Measurements from ENCODE around the gene CD2AP.
"Not testable (repeated sequence)": the region's sequence is repeated elsewhere in the genome, so short reads cannot be mapped to it uniquely, and the experiment has no call there.

Gene CD2AP, protein sequence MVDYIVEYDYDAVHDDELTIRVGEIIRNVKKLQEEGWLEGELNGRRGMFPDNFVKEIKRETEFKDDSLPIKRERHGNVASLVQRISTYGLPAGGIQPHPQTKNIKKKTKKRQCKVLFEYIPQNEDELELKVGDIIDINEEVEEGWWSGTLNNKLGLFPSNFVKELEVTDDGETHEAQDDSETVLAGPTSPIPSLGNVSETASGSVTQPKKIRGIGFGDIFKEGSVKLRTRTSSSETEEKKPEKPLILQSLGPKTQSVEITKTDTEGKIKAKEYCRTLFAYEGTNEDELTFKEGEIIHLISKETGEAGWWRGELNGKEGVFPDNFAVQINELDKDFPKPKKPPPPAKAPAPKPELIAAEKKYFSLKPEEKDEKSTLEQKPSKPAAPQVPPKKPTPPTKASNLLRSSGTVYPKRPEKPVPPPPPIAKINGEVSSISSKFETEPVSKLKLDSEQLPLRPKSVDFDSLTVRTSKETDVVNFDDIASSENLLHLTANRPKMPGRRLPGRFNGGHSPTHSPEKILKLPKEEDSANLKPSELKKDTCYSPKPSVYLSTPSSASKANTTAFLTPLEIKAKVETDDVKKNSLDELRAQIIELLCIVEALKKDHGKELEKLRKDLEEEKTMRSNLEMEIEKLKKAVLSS

GRCh38 chr6:47477497-47478232 lies at the start of gene CD2AP:
TSS of gene CD2AP (plus strand) at chr6:47477789. CDS start at chr6:47478245, 456 bp downstream.
- DNase-seq: peak; percentile 86

GRCh38 chr6:47428288-47428687 lies 49.3 kb upstream of the CD2AP start:
- no peak for DNase-seq

DNA sequence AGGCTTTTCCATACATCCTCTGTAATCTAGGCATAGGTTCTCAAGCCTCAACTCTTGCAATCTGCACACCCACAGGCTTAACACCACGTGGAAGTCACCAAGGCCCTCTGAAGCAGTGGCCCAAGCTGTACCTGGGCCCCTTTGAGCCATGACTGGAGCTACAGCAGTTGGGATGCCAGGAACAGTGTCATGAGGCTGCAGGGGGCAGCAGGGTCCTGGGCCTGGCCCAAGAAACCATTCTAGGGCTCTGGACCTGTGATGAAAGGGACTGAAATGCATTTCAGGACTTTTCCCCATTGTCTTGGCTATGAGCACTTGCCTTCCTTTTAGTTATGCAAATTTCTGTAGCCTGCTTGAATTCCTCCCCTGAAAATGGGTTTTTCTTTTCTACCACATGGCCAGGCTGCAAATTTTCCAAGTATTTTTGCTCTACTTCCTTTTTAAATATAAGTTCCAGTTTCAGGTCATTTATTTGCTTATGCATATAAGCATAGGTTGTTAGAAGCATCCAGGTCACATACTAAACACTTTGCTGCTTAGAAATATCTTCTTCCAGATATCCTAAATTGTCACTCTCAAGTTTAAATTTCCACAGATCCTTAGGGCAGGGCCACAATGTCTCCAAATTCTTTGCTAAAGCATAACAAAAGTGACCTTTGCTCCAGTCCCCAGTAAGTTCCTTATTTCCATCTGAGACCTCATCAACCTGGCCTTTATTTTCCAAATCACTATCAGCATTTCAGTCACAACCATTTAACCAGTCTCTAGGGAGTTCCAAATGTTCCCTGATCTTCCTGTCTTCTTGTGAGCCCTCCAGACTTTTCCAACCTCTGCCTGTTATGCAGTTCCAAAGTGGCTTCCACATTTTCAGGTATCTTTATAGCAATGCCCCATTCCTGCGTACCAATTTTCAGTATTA lies 48.6 kb upstream of the CD2AP start:
- no peak for DNase-seq

- no peak for DNase-seq
Measured at GRCh38 chr6:47434372-47435253, 43.0 kb upstream of the CD2AP start.

DNA sequence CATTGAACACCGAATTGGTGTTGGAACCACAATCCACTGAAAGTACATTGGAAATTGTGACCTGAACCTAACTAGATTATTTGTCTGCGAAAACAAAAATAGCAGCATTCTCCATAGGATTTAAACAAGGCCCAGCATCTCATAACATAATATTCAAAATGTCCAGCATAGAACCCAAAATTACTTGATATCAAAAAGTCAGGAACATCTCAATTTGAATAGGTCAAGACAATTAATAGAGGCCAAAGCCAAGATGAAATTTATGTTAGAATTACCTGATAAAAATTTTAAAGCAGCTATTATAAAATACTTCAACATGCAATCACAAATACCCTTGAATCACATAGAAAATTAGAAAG lies 42.4 kb upstream of the CD2AP start:
- DNase-seq: no peak

- no peak for DNase-seq
Measured at GRCh38 chr6:47437592-47437991, 40.0 kb upstream of the CD2AP start.

DNA sequence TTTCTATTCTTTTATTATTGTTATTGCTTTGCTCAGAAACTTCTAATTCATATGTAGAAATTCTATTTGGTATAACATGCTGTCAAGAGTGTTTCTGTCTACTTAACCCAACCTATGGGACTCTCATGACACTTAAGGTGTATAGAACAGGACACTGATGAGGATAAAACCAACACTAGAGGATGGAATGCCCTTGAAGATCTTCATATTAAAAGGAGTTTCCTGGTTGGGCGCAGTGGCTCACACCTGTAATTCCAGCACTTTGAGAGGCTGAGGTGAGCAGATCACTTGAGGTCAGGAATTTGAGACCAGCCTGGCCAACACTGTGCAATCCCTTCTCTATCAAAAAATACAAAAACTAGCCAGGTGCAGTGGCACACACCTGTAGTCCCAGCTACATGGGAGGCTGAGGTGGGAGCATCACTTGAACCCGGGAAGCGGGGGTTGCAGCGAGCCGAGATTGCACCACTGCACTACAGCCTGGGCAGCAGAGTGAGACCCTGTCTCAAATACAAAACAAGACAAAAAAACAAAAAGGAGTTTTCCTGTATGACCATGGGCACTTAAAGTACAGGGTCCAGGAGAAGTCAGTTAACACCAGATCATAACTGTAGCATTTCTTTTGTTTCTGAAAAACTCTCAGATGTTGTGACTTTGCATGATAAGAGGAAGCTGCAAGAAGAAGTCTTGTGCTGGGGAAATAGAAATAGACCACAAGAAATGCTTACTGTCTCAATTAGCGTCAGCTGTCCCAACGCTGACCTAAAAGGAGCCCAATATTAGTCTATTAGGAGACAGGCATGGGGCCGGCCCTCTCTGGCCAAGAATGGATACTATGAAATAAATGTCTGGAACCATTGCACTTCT lies 38.9 kb upstream of the CD2AP start:
- DNase-seq: no peak

DNA sequence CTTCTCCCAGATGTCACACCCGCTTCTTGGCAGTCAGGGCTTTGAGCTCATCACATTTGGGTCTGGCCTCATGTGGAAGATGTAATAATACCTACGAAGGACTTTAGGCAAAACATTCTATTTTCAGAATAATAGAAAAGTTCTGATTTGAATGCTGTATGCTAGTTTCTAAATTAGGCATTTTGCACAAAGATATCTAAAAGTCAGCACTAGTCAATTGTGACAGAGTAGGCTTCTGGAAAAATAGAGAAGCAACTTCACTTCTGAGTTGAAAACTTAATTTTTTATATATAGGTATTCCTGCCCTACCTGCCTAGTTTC lies 38.3 kb upstream of the CD2AP start:
- DNase-seq: no peak

GRCh38 chr6:47440719-47441118 lies 36.9 kb upstream of the CD2AP start:
- DNase-seq: no peak

DNA sequence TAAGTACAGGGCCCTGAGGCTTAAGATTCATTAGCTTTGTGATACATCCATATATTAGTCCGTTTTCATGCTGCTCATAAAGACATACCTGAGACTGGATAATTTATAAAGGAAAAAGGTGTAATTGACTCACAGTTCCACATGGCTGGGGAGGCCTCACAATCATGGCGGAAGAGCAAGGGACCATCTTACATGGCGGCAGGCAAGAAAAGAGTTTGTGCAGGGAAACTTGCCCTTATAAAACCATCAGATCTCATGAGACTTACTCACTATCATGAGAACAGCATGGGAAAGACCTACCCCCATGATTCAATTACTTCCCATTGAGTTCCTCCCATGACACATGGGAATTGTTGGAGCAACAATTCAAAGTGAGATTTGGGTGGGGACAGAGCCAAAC lies 32.6 kb upstream of the CD2AP start:
- not testable (repeated sequence) for DNase-seq

DNA sequence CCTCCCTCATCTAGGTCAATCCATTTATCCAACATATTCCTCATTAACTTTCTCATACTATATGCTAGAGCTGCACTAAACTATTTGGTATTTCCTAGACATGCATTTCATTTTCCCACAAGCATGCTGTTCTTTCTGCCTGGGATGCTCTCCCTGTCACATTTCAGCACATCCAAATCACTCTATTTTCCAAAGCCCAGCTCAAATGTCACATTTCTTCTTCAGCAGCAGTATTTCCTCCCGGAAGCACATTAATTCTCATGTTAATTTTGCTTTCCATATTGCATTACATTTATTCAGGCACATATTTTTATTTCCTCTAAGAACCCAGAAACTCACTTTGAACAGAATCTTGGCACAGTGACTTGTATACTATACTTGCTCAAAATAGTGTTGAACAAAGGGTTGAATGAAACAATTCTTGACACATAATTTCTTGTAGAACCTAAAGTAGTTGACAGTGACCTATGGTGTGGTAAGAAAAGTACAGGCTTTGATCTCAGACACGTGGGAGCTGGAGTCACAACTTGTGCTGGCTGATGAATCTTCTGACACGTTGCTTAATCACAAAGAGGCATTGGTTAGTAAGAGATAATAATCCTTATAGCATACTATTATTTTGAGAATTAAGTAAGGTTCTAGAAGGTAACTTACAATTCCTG lies 30.8 kb upstream of the CD2AP start:
- no peak for DNase-seq

GRCh38 chr6:47447722-47448121 lies 29.9 kb upstream of the CD2AP start:
- DNase-seq: no peak

DNA sequence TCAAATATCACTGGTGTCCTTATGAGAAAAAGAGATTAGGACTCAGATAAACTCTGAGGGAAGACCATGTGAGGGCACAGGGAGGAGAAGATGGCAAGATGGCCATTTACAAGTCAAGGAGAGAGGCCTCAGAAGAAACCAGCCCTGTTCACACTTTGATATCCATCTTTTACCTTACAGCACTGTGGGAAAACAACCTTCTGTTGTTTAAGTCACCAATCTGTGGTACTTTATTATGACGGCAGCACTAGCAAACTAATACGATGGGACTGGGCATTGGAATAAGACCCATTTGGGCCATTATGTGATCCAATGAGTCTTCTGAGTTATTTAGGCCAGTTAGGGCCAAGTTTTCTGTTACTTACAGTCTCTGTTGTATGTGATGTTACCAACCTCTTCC lies 26.4 kb upstream of the CD2AP start:
- no peak for DNase-seq

- DNase-seq: no peak
Measured at GRCh38 chr6:47452899-47453298, 24.7 kb upstream of the CD2AP start.

DNA sequence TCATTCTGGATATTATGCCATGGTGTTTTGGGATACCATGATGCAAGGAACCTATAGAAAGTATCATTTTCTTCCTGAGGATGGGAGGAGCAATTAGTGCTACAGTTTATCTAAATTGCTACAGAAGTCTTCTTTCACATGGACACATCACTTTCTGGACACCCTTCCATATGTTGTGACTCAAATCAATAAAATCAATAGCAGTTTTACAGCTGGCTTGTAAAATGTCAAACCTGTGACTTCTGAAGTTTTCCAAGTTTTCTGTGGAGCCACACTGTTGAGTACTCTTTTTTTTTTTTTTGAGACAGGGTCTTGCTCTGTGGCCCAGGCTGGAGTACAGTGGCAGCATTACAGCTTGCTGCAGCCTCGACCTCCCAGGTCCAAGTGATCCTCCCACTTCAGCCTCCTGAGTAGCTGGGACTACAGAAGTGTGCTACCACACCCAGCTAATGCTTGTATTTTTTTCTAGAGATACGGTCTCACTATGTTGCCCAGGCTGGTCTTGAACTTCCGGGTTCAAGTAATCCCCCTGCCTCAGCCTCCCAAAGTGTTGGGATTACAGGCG lies 24.1 kb upstream of the CD2AP start:
- no peak for DNase-seq

- DNase-seq: no peak
Measured at GRCh38 chr6:47454713-47455396, 22.7 kb upstream of the CD2AP start.

DNA sequence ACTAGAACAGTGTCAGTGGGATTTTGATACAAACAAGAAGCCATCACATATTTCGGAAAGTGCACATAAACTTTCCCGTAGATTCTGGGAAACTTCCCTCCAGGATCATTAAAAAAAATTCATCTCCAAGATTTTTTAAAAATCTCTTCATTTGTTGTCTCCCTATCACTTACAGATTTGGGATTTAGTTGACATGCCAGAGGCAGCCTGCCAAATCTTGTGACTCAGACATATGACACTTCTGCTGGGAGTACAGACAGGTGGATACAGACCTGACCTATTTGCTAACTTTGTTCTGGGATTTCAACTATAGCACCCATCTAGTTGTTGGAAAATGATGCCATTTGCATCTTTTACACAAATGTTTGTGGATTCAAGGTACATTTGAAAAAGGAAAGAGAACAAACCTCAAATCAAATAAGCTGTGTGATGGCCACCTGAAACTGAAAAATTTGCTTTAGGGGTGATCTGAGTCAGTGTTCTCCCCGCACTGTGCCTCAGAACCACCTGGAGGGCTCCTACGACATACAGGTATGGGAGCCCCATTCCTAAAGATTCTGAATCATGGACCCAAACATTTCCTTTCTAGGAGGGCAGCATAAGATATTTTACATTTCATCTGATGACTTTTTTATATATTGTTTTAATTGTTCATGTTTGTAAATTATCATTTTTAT lies 21.9 kb upstream of the CD2AP start:
- DNase-seq: no peak

- DNase-seq: no peak
Measured at GRCh38 chr6:47456536-47456975, 21.0 kb upstream of the CD2AP start.

GRCh38 chr6:47457370-47457769 lies 20.2 kb upstream of the CD2AP start:
- no peak for DNase-seq

All from activated naive CD4-positive, alpha-beta T cell treated with anti-CD3 and anti-CD28 coated beads, Interleukin-2, amount 50 U/mL, for 16 hours (primary cell).